Fibroblast of mammary gland (primary cell): ENCODE data around the gene CCNT1.

Experiments
- DNase-seq: peaks from one replicate; pipeline ENCODE4 v3.0.0-alpha.2; 2010; ENCODE audit warnings: low read depth
- H3K4me3 ChIP-seq: 2 replicates; pipeline ENCODE4 v1.5.1; 2011; ENCODE audit warnings: low read depth, mild to moderate bottlenecking, low read length, moderate library complexity; ENCODE audit not compliant: control insufficient read depth
- TF ChIP-seq, protein P1 (sequence below): conservative IDR thresholded peaks from 2 replicates; pipeline ENCODE4 v1.5.1; 2011; ENCODE audit warnings: low read depth, low read length, inconsistent platforms; ENCODE audit not compliant: control insufficient read depth, insufficient read depth

The CCNT1 gene

GRCh38 chr12:48691826-48692487 is 24.6 kb downstream of the CCNT1 start:
- H3K4me3 ChIP-seq, result no peak overlapping the region
- TF ChIP-seq, protein P1, sequence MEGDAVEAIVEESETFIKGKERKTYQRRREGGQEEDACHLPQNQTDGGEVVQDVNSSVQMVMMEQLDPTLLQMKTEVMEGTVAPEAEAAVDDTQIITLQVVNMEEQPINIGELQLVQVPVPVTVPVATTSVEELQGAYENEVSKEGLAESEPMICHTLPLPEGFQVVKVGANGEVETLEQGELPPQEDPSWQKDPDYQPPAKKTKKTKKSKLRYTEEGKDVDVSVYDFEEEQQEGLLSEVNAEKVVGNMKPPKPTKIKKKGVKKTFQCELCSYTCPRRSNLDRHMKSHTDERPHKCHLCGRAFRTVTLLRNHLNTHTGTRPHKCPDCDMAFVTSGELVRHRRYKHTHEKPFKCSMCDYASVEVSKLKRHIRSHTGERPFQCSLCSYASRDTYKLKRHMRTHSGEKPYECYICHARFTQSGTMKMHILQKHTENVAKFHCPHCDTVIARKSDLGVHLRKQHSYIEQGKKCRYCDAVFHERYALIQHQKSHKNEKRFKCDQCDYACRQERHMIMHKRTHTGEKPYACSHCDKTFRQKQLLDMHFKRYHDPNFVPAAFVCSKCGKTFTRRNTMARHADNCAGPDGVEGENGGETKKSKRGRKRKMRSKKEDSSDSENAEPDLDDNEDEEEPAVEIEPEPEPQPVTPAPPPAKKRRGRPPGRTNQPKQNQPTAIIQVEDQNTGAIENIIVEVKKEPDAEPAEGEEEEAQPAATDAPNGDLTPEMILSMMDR, result no peak
- DNase-seq, result no peak

- no peak overlapping the region for H3K4me3 ChIP-seq
- TF ChIP-seq, protein P1, result no peak
- no peak for DNase-seq
Measured at GRCh38 chr12:48690990-48691389, 25.5 kb downstream of the CCNT1 start.

- H3K4me3 ChIP-seq, result no peak overlapping the region
- DNase-seq, result no peak
- TF ChIP-seq, protein P1, result no peak
Measured at GRCh38 chr12:48690436-48690835, 26.1 kb downstream of the CCNT1 start.

DNA sequence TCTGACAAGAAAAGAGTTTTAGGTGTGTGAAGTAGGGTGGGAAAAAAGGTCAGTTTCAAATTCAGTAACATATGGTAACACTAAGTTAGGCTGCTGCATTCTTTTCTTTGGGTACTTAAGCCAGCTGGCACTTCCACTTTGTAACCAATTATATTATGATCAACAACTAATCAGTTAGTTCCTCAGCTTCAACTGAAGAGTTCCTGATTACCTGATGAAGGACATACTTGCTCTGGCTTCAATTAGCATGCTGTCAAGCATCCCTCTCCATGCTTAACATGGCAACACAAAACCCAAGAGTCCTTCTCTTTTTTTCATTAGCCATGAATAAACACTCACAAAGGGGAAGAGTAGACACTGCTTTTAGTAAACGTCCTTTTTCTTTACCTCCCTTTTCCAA is 27.7 kb downstream of the CCNT1 start:
- TF ChIP-seq, protein P1, result no peak
- no peak overlapping the region for H3K4me3 ChIP-seq
- no peak for DNase-seq

GRCh38 chr12:48687592-48687991 is 28.9 kb downstream of the CCNT1 start:
- TF ChIP-seq, protein P1, result no peak
- no peak for DNase-seq
- H3K4me3 ChIP-seq, result no peak overlapping the region

GRCh38 chr12:48686615-48687334 is 29.7 kb downstream of the CCNT1 start:
- H3K4me3 ChIP-seq, result no peak overlapping the region
- TF ChIP-seq, protein P1, result no peak
- DNase-seq, result no peak
